Measurements from ENCODE around the gene CUL3. TPM values are rescaled to one million over a fixed set of nuclear protein-coding genes. Genes with fewer than 3 reads are reported as not detected.

CUL3 gene
- total and polyA plus RNA-seq, 2 of the 13 experiments (the other 11 are each of a cell fraction or from before 2014, with no cell fraction given): 33.2 to 62.3 TPM

GRCh38 chr2:224570328-224570993 is 14.7 kb downstream of the CUL3 start:
- CTCF ChIA-PET (ENCODE audit: low intra/inter-chr PET ratio, low total read pairs): no interaction called here
- intact Hi-C loops (cut with micrococcal nuclease; ENCODE audit: unreplicated experiment) (no loop called here), in situ Hi-C loops (cut with HindIII; ENCODE audit: extremely low pct_ligation_motif_present, low pct_unique_long_range_greater_than_20kb) (no loop called here)
- Histone ChIP-seq H3K27me3 (ENCODE audit: control insufficient read depth in 1 of 2, insufficient read depth in 2 of 2, low read length in 2 of 2) (no peaks in the 10 kb centered on the region), H3K9me3 (ENCODE audit: low read length) (no peaks in the 10 kb centered on the region), H3K9ac (ENCODE audit: insufficient read depth, low read depth, low read length) (no peak overlapping the region), H2AFZ (ENCODE audit: low read length) (no peak overlapping the region), H3K4me3 (replicated peaks in 1 of 3; ENCODE audit: insufficient read depth in 1 of 3, low read depth in 2 of 3, low read length in 3 of 3) (no peak overlapping the region), H3K4me1 (ENCODE audit: insufficient read depth, low read length) (peaks cover 55% of the 10 kb centered on the region), H3K27ac (ENCODE audit: extremely low read length, insufficient read depth, low read length) (no peak overlapping the region), H4K20me1 (ENCODE audit: insufficient read depth, low read length) (peaks cover 73% of the 10 kb centered on the region), H3K79me2 (ENCODE audit: insufficient read depth, low read length) (peaks cover 98% of the 10 kb centered on the region), H3K36me3 (replicated peaks in 1 of 2; ENCODE audit: control insufficient read depth in 1 of 2, insufficient read depth in 2 of 2, low read length in 2 of 2) (peaks cover 1 to 25% of the 10 kb centered on the region in 2 experiments; a peak in 3 of 5 replicates), H3K4me2 (ENCODE audit: low read depth, low read length) (no peak overlapping the region)
- WGBS (ENCODE audit: low lambda C conversion rate): 90% methylated on average over 4 of the region's 4 CpGs
- ATAC-seq (no peak), DNase-seq (ENCODE audit: low spot score) (no peak), FAIRE-seq (no peak)
- BruUV-seq (replicated peaks): no TSS peak
- POLR2A ChIA-PET: interaction anchor here (1.4 to 2.4 kb wide), 2 partner anchors 9 to 15 kb away, joined by 3 to 8 read pairs; partner anchors contain the start of gene CUL3
- no peak for TF ChIP-seq SATB2 (CRISPR knock-in tag; IDR thresholded peaks at IDR 0.05)
- no peak for TF ChIP-seq GABPB1 (CRISPR knock-in tag; IDR thresholded peaks at IDR 0.05)
- no peak for TF ChIP-seq ZNF503 (CRISPR knock-in tag; IDR thresholded peaks at IDR 0.05)
- TF ChIP-seq MAFK (conservative IDR thresholded peaks at IDR 0.05 in 1 of 2, IDR thresholded peaks at IDR 0.05 in 1 of 2; ENCODE audit: low read length in 2 of 2): no peak
- TF ChIP-seq ZNF678 (CRISPR knock-in tag; IDR thresholded peaks at IDR 0.05): no peak
- no peak for TF ChIP-seq NKX3-1 (CRISPR knock-in tag; IDR thresholded peaks at IDR 0.05)
- TF ChIP-seq HNRNPLL (IDR thresholded peaks at IDR 0.05; ENCODE audit: low read depth, low read length, poor library complexity, severe bottlenecking): no peak
